Measurements from ENCODE around the gene NTM. TPM values are rescaled to one million over a fixed set of nuclear protein-coding genes. Genes with fewer than 3 reads are reported as not detected.

Gene NTM
- total RNA-seq, 1 experiment from 2014 or later = 16.4 TPM

DNA sequence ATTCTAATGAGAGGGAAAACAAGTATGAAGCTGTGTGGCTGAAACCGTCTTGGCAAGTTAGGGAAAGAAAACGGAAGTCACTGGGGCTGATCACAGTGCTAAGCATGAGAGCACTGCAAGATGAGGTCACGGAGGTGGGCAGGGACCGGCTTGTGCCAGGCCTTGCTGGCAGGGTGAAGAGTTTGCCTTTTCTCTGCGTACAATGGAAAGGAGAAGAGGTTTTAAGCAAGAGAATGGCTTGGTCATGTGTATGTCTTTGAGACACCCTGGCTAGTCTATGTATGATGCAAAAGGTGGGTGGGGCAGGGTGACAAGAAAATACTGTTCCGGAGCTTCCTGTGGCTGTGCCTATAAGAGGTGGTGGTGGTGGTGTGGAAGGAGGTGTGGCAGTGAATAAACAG lies 567.9 kb downstream of the NTM start:
- no peak overlapping the region for H3K27ac Mint-ChIP-seq
- H3K4me1 Mint-ChIP-seq = peaks cover 6% of the 10 kb centered on the region
- no peaks in the 10 kb centered on the region for H3K9me3 Mint-ChIP-seq
- no peak overlapping the region for H3K4me3 Mint-ChIP-seq
- H3K27me3 Mint-ChIP-seq (ENCODE audit: low read depth) = no peaks in the 10 kb centered on the region
- TF ChIP-seq CBFB (CRISPR knock-in tag; IDR thresholded peaks at IDR 0.05; ENCODE audit: low read depth) = no peak
- no peak for TF ChIP-seq EMX1 (CRISPR knock-in tag; IDR thresholded peaks at IDR 0.05)
- TF ChIP-seq SMAD3 (CRISPR knock-in tag; IDR thresholded peaks at IDR 0.05; ENCODE audit: borderline replicate concordance) = no peak
- no peak for TF ChIP-seq CREM (CRISPR knock-in tag; IDR thresholded peaks at IDR 0.05)
- TF ChIP-seq GRHL2 (CRISPR knock-in tag; IDR thresholded peaks at IDR 0.05; ENCODE audit: insufficient replicate concordance, severe bottlenecking) = no peak
- TF ChIP-seq, protein P1, sequence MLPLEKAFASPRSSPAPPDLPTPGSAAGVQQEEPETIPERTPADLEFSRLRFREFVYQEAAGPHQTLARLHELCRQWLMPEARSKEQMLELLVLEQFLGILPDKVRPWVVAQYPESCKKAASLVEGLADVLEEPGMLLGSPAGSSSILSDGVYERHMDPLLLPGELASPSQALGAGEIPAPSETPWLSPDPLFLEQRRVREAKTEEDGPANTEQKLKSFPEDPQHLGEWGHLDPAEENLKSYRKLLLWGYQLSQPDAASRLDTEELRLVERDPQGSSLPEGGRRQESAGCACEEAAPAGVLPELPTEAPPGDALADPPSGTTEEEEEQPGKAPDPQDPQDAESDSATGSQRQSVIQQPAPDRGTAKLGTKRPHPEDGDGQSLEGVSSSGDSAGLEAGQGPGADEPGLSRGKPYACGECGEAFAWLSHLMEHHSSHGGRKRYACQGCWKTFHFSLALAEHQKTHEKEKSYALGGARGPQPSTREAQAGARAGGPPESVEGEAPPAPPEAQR (CRISPR knock-in tag; IDR thresholded peaks at IDR 0.05) = no peak
- no peak for TF ChIP-seq JAZF1 (CRISPR knock-in tag; IDR thresholded peaks at IDR 0.05)
- no peak for TF ChIP-seq AR (CRISPR knock-in tag; IDR thresholded peaks at IDR 0.05)
- no peak for TF ChIP-seq RELA (CRISPR knock-in tag; IDR thresholded peaks at IDR 0.05; ENCODE audit: borderline replicate concordance)
- no peak for TF ChIP-seq USF1 (CRISPR knock-in tag; IDR thresholded peaks at IDR 0.05)
- TF ChIP-seq, protein P2, sequence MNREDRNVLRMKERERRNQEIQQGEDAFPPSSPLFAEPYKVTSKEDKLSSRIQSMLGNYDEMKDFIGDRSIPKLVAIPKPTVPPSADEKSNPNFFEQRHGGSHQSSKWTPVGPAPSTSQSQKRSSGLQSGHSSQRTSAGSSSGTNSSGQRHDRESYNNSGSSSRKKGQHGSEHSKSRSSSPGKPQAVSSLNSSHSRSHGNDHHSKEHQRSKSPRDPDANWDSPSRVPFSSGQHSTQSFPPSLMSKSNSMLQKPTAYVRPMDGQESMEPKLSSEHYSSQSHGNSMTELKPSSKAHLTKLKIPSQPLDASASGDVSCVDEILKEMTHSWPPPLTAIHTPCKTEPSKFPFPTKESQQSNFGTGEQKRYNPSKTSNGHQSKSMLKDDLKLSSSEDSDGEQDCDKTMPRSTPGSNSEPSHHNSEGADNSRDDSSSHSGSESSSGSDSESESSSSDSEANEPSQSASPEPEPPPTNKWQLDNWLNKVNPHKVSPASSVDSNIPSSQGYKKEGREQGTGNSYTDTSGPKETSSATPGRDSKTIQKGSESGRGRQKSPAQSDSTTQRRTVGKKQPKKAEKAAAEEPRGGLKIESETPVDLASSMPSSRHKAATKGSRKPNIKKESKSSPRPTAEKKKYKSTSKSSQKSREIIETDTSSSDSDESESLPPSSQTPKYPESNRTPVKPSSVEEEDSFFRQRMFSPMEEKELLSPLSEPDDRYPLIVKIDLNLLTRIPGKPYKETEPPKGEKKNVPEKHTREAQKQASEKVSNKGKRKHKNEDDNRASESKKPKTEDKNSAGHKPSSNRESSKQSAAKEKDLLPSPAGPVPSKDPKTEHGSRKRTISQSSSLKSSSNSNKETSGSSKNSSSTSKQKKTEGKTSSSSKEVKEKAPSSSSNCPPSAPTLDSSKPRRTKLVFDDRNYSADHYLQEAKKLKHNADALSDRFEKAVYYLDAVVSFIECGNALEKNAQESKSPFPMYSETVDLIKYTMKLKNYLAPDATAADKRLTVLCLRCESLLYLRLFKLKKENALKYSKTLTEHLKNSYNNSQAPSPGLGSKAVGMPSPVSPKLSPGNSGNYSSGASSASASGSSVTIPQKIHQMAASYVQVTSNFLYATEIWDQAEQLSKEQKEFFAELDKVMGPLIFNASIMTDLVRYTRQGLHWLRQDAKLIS (CRISPR knock-in tag; IDR thresholded peaks at IDR 0.05; ENCODE audit: borderline replicate concordance) = no peak
- ATAC-seq (no peak), DNase-seq (ENCODE audit: low spot score) (no peak)
- ChIA-PET CTCF (interaction anchor here (1.5 kb wide), 1 partner anchor 244 kb away, joined by 4 read pairs; no protein-coding TSS in a partner anchor), POLR2A (no interaction called here)
- no peaks in the 10 kb centered on the region for H3K36me3 Mint-ChIP-seq

- ChIA-PET CTCF (no interaction called here), POLR2A (no interaction called here)
- no peaks in the 10 kb centered on the region for H3K36me3 Mint-ChIP-seq
- DNase-seq (ENCODE audit: low spot score) (no peak), ATAC-seq (no peak)
- no peak overlapping the region for H3K27ac Mint-ChIP-seq
- TF ChIP-seq ZNF671 (CRISPR knock-in tag; IDR thresholded peaks at IDR 0.05) = no peak
- TF ChIP-seq CBFB (CRISPR knock-in tag; IDR thresholded peaks at IDR 0.05; ENCODE audit: low read depth) = no peak
- TF ChIP-seq, protein P3, sequence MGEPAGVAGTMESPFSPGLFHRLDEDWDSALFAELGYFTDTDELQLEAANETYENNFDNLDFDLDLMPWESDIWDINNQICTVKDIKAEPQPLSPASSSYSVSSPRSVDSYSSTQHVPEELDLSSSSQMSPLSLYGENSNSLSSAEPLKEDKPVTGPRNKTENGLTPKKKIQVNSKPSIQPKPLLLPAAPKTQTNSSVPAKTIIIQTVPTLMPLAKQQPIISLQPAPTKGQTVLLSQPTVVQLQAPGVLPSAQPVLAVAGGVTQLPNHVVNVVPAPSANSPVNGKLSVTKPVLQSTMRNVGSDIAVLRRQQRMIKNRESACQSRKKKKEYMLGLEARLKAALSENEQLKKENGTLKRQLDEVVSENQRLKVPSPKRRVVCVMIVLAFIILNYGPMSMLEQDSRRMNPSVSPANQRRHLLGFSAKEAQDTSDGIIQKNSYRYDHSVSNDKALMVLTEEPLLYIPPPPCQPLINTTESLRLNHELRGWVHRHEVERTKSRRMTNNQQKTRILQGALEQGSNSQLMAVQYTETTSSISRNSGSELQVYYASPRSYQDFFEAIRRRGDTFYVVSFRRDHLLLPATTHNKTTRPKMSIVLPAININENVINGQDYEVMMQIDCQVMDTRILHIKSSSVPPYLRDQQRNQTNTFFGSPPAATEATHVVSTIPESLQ (CRISPR knock-in tag; IDR thresholded peaks at IDR 0.05) = no peak
- no peak for TF ChIP-seq FOXK1 (CRISPR knock-in tag; IDR thresholded peaks at IDR 0.05)
- TF ChIP-seq ZNF121 (CRISPR knock-in tag; IDR thresholded peaks at IDR 0.05) = no peak
- no peak for TF ChIP-seq ZNF512 (CRISPR knock-in tag; IDR thresholded peaks at IDR 0.05; ENCODE audit: borderline replicate concordance)
- TF ChIP-seq SOX15 (CRISPR knock-in tag; IDR thresholded peaks at IDR 0.05) = no peak
- no peak for TF ChIP-seq OVOL2 (CRISPR knock-in tag; IDR thresholded peaks at IDR 0.05; ENCODE audit: borderline replicate concordance)
- no peak for TF ChIP-seq NR1H2 (CRISPR knock-in tag; IDR thresholded peaks at IDR 0.05)
- TF ChIP-seq, protein P1 (CRISPR knock-in tag; IDR thresholded peaks at IDR 0.05) = no peak
- TF ChIP-seq ELF4 (CRISPR knock-in tag; IDR thresholded peaks at IDR 0.05; ENCODE audit: low read depth) = no peak
- peaks cover 6% of the 10 kb centered on the region for H3K4me1 Mint-ChIP-seq
- no peaks in the 10 kb centered on the region for H3K27me3 Mint-ChIP-seq (ENCODE audit: low read depth)
- no peak overlapping the region for H3K4me3 Mint-ChIP-seq
- H3K9me3 Mint-ChIP-seq = no peaks in the 10 kb centered on the region
Observed at GRCh38 chr11:131940126-131940525, 569.7 kb downstream of the NTM start.
